ENCODE data around the gene LAD1.

The LAD1 gene

GRCh38 chr1:201391651-201392511 lies 7.2 kb downstream of the LAD1 start:
- DNase-seq (ENCODE audit: low read depth, low spot score): no peak

- DNase-seq (ENCODE audit: low read depth, low spot score): no peak
These were observed 7.9 kb downstream of the LAD1 start for GRCh38 chr1:201391225-201391624.

- DNase-seq (ENCODE audit: low read depth, low spot score): no peak
These were observed 10.1 kb downstream of the LAD1 start for GRCh38 chr1:201389051-201389450.

- DNase-seq (ENCODE audit: low read depth, low spot score): no peak
These were observed 12.9 kb downstream of the LAD1 start for GRCh38 chr1:201386208-201386607.

GRCh38 chr1:201385299-201385891 lies 13.7 kb downstream of the LAD1 start:
- no peak for DNase-seq (ENCODE audit: low read depth, low spot score)

- no peak for DNase-seq (ENCODE audit: low read depth, low spot score)
These were observed 14.7 kb downstream of the LAD1 start for GRCh38 chr1:201384406-201384782.

GRCh38 chr1:201383647-201384405 lies 15.3 kb downstream of the LAD1 start:
- no peak for DNase-seq (ENCODE audit: low read depth, low spot score)

GRCh38 chr1:201381130-201381529 lies 18.0 kb downstream of the LAD1 start:
- DNase-seq (ENCODE audit: low read depth, low spot score): no peak

GRCh38 chr1:201379733-201380242 lies 19.3 kb downstream of the LAD1 start:
- DNase-seq (ENCODE audit: low read depth, low spot score): no peak

GRCh38 chr1:201378804-201379203 lies 20.3 kb downstream of the LAD1 start:
- no peak for DNase-seq (ENCODE audit: low read depth, low spot score)

GRCh38 chr1:201377611-201378092 lies 21.5 kb downstream of the LAD1 start, which contains the start of gene TNNT2:
TNNT2 (minus strand) TSS chr1:201377680; CDS start chr1:201373254, 4,426 bp downstream.
- DNase-seq (ENCODE audit: low read depth, low spot score): no peak

- DNase-seq (ENCODE audit: low read depth, low spot score): no peak
These were observed 22.4 kb downstream of the LAD1 start for GRCh38 chr1:201376464-201377374.

- no peak for DNase-seq (ENCODE audit: low read depth, low spot score)
These were observed 23.0 kb downstream of the LAD1 start for GRCh38 chr1:201376107-201376463.

GRCh38 chr1:201375169-201375568 lies 24.0 kb downstream of the LAD1 start:
- no peak for DNase-seq (ENCODE audit: low read depth, low spot score)

GRCh38 chr1:201374364-201374763 lies 24.8 kb downstream of the LAD1 start:
- no peak for DNase-seq (ENCODE audit: low read depth, low spot score)

- DNase-seq (ENCODE audit: low read depth, low spot score): no peak
These were observed 27.3 kb downstream of the LAD1 start for GRCh38 chr1:201371792-201372191.

GRCh38 chr1:201371276-201371675 lies 27.8 kb downstream of the LAD1 start:
- DNase-seq (ENCODE audit: low read depth, low spot score): no peak

- no peak for DNase-seq (ENCODE audit: low read depth, low spot score)
These were observed 28.6 kb downstream of the LAD1 start for GRCh38 chr1:201370500-201370899.

GRCh38 chr1:201369209-201369608 lies 29.9 kb downstream of the LAD1 start:
- no peak for DNase-seq (ENCODE audit: low read depth, low spot score)

GRCh38 chr1:201366696-201367095 lies 32.4 kb downstream of the LAD1 start:
- no peak for DNase-seq (ENCODE audit: low read depth, low spot score)

GRCh38 chr1:201365251-201365650 lies 33.9 kb downstream of the LAD1 start:
- no peak for DNase-seq (ENCODE audit: low read depth, low spot score)
